CD4-positive, alpha-beta T cell treated with Interleukin-15 for 1 hour (primary cell): ENCODE results near the gene PIK3CA.

ENCODE experiments used
- DNase-seq: peaks from one replicate; pipeline ENCODE4 v3.0.0-alpha.2; 2020

The PIK3CA gene

GRCh38 chr3:179158336-179159039 lies 10.3 kb downstream of the PIK3CA start:
- no peak for DNase-seq

GRCh38 chr3:179163503-179163902 lies 15.3 kb downstream of the PIK3CA start:
- no peak for DNase-seq

DNA sequence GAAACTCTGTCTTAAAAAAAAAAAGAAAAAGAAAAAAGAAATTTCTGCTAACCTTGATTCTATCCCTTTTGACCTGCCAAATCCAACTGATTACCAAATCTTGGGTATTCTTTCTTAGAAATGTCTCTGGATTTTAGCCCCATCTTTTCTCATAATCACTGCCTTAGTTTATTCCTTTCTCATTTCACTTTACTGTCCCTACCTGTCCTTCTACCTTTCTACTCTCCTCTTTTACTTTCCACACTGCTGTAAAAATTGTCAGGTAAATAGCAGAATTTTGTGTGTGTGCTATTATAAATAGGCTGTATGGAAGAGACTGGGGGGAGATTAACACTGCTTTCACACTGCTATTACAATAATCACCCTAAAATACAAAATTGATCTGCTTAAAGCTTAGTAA lies 16.7 kb downstream of the PIK3CA start:
- no peak for DNase-seq

DNA sequence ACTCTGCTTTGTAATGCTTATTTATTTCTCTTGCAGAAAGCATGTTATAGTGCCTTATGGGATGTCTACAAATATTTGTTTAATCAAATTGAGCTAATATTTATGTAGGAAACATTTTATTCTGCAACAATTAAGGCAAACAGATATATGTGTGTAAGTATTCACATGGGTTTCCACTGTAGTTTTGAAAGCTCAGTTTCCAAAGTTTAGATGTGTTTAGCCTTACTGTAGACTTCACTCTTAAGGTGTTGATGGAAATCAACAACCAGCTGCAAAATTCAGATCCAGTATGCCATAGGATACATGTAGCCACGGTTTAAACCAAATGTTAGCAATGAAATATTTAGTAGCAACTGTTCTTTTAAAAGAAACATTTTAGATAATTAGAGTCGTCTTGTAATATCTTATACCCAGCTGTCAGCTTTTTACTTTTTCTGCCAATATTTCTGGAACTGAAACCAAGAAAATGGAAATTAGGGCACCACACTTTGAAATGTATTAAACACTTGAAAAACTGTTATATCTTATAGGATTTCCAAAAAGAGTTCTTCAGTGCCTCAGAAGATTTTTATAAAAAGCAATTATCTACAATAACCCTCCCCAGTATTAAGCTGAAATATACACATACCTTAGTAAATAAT lies 18.5 kb downstream of the PIK3CA start:
- no peak for DNase-seq

DNA sequence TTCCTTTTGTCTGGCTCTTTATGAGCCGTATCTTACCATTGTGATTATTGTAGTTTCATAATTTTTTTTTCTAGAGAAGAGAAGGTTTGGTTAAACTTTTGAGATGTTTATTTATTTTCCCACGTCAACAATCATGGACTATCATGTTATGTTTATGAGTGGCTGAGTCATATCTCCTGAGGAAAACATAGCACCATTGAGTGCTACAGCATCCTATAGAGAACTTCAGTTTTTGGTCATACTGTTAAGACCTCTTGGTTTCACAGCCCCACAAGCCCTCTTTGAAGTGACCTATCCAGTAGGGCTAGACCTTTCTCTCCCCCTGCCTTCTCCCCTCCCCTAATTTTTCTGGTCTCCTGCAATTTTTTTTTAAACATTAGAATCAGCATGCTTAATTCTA lies 20.8 kb downstream of the PIK3CA start:
- no peak for DNase-seq

GRCh38 chr3:179172546-179172945 lies 24.4 kb downstream of the PIK3CA start:
- DNase-seq: no peak

DNA sequence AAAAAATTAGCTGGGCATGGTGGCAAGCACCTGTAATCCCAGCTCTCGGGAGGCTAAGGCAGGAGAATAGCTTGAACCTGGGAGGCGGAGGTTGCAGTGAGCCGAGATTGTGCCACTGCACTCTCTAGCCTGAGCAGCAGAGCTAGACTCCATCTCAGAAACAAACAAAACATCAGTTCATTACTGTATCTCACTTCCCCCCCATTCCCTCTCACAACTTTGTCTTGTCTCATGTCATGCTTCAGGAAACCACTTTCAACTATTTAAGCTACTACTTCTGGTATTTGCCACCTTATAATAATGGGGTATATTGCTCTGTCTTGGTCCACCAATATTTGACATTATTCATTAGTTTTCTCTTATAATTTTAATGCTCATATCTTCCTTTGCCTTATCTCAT lies 26.2 kb downstream of the PIK3CA start:
- DNase-seq: no peak

- DNase-seq: no peak
These were observed 26.7 kb downstream of the PIK3CA start for GRCh38 chr3:179174898-179175297.

DNA sequence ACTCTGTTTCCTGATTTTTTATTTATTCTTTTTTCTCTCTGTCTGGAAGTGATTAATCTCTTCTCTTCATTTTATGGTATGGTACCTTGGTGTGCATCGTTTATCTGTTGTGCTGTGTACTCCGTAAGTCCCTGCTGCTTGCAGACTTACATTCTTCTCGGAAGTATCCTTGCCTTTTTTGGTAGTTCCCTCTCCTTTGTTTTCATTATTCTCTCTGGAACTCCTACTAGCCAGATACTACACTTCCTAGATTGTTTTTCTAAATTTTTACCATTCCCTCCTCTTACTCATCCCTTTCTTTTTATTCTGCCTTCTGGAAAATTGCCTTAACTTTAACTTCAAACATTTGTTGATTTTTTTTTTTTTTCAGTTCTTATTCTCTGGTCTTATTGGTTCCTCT lies 27.2 kb downstream of the PIK3CA start:
- DNase-seq: no peak

- no peak for DNase-seq
These were observed 29.5 kb downstream of the PIK3CA start for GRCh38 chr3:179177611-179178010.

GRCh38 chr3:179179256-179179655 lies 31.1 kb downstream of the PIK3CA start:
- DNase-seq: no peak

DNA sequence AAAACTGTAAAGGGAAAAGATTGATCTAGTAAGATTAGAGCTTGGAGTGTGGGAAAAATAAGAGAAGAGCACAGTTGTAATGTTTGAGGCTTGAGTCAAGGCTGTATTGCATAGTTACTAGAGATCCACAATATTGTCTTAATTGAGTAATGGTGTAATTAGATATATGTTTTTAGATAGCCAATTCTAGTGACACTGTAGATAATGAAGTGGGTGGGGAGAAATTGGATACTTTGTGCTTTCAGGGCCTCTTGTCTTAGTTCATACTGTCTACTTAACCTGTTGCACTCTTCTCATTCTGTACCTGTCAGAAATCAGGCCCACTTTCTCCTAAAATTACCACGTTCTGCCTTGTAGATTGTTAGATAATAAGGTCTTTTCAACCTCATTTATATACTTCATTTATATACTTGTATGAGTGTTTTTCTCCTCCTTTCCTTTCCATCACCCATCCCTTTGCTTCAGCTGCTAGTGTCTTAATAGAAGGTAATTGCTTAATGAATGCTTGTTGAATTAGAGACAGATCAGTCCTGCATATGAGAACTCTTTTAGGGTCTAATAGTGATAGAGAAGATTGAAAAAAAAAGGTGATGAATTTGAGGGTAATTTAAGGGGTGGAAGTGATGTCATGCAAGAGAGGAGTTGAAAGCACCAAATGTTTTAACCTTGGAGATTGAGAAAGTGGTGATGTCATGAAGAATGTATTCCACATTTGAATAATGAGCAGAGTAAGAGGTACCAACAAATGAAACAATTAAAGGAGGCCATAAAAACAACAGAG lies 32.0 kb downstream of the PIK3CA start:
- DNase-seq: no peak

- DNase-seq: no peak
These were observed 32.9 kb downstream of the PIK3CA start for GRCh38 chr3:179181021-179181472.

GRCh38 chr3:179181993-179182551 lies 33.9 kb downstream of the PIK3CA start:
- DNase-seq: no peak

DNA sequence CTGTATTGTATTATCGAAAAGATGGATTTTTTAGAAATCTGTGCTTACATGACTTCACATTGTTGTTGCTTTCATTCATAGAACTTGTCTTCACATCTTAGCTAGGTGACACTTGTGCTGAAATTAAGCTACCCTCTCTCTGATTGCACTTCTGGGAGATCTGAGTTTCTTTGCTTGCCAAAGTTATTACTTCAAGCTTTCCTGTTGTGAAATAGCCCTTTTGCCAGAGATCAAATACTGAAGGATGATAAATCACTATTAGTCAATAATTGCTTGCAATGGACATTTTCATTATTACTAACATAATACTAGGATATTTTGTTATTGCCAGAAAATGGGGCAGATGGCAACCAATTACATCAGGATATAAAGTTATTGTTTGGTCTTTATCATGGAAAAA lies 34.7 kb downstream of the PIK3CA start:
- DNase-seq: no peak

DNA sequence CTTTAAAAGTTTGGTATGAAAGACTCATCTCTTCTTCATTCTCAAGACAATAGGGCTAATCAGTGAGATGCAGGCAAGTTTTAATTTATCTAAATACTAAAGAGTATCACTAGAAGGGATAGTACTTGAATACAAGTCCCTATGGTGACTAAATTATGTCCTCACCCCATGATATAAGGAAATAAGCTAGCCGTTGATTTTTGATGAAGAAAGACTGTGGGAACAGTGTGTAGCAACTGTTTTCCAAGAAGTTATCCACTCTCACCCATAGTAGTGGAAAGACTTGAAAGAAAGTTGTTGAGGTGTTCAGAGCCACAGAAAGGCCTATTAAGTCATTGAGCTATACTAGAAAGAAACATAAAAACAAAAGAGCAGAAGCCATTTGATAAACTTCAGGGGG lies 36.7 kb downstream of the PIK3CA start:
- DNase-seq: no peak

DNA sequence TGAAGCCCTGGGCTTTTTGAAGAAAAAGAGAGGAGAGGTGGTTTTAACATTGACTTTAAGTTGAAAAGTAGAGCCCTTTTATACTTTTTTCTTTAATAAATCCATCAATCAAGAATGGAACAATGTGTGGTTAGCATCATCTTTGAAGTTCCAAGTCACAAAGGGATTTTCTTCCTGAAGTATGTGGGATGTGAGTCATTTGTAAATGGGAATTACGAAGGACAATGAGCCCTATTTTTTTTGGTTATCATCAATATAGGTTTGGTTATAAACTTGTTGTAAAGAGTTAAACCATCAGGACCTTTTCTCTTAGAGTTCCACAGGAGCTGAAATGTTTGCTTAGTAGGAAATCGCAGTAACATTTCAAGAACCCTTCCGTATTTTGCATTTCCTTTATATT lies 38.3 kb downstream of the PIK3CA start:
- DNase-seq: no peak

- no peak for DNase-seq
These were observed 41.6 kb downstream of the PIK3CA start for GRCh38 chr3:179189759-179190158.

GRCh38 chr3:179190581-179190980 lies 42.4 kb downstream of the PIK3CA start:
- no peak for DNase-seq

DNA sequence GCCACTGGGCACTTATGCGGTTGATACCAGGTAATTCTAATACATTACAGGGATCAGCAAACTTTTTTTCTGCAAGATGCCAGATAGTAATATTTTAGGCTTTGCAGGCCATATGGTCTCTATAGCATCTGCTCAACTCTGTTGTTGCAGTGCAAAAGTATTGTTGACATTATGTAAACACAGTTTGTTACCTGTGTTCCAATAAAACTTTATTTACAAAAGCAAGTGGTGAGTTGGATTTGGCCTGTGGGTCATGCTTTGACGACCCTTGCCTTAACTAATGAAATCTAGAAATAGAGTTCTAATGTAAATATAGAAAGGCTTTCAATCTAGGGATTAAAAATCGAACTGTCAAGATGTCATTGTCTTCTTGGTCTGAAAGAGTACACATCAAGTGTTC lies 44.4 kb downstream of the PIK3CA start:
- no peak for DNase-seq

DNA sequence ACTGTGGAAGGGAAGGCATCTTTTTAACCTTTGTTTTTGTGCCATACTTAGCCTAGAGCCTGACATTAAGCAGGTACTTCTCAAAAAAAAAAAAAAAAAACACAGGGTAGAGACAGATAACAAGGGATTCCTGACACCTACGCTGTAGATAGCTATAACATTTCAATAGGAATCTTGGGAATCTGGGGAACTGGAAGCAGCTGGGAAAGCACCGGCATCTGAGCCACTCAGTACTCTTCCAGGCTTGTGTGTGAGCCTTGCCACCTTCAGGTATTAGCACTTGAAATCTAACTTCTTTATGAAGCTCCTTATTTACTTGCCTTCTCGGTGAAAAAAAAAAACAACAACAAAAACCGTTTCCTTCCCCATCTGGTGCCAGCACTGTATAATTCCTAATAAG lies 46.8 kb downstream of the PIK3CA start:
- no peak for DNase-seq

DNA sequence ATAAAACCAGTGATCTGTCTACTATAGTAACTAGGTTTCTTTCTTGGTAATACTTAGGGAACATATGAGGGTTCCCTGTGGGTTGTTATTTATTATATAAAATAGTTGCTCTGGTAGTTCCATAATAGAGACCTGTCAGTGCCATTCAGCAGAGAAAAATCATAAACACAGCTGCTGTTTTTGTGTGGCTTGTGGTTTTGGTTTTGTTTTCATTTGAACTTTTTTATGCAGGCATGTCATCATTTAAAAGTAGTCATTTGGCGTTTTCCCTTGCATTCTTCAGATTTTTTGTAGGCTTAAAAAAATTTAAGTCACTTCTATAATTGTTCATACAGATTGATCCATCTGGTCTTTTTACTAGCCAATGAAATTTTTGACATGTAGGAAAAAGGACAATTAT lies 47.9 kb downstream of the PIK3CA start:
- no peak for DNase-seq

- no peak for DNase-seq
These were observed 48.5 kb downstream of the PIK3CA start for GRCh38 chr3:179196700-179197099.

GRCh38 chr3:179200790-179201189 lies 52.6 kb downstream of the PIK3CA start:
- DNase-seq: no peak
